SK-N-SH treated with all-trans-retinoic acid at 6 μM for 48 hours (cell line): ENCODE measurements around the gene PCYT1B.

Source experiments
- ESRRG ChIP-seq: fragments of 250-450 bp; sonication (Bioruptor Pico); IDR thresholded peaks from 2 replicates; pipeline ENCODE4 v1.6.1; 2021; ENCODE audit warnings: mild to moderate bottlenecking
- ZFP3 ChIP-seq: fragments of 250-450 bp; sonication (Bioruptor Pico); IDR thresholded peaks from 2 replicates; pipeline ENCODE4 v1.5.0; 2020; ENCODE audit warnings: mild to moderate bottlenecking, moderate library complexity
- TF ChIP-seq, protein P1 (sequence below): fragments of 250-450 bp; sonication (Bioruptor Pico); IDR thresholded peaks from 2 replicates; pipeline ENCODE4 v1.8.0; 2020; ENCODE audit warnings: mild to moderate bottlenecking, moderate library complexity, borderline replicate concordance

DNA sequence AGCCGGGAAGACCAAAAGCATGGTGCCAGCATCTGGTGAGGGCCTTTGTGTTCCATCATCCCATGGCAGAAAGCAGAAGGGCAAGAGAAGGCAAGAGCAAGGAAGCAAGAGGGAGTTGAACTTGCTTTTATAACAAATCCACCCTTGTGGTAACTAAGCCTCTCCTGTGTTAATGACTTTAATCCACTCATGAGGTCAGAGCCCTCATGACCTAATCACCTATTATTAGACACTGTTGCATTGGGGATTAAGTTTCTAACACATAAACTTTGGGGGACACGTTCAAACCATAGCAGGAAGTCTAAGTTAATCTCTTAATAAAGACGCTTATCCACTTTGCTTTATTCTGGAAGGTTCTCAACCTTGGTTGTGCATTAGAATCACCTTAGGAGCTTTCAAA, 12.5 kb upstream of the PCYT1B start:
- TF ChIP-seq, protein P1, sequence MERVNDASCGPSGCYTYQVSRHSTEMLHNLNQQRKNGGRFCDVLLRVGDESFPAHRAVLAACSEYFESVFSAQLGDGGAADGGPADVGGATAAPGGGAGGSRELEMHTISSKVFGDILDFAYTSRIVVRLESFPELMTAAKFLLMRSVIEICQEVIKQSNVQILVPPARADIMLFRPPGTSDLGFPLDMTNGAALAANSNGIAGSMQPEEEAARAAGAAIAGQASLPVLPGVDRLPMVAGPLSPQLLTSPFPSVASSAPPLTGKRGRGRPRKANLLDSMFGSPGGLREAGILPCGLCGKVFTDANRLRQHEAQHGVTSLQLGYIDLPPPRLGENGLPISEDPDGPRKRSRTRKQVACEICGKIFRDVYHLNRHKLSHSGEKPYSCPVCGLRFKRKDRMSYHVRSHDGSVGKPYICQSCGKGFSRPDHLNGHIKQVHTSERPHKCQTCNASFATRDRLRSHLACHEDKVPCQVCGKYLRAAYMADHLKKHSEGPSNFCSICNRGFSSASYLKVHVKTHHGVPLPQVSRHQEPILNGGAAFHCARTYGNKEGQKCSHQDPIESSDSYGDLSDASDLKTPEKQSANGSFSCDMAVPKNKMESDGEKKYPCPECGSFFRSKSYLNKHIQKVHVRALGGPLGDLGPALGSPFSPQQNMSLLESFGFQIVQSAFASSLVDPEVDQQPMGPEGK (CRISPR knock-in tag): no peak
- TF ChIP-seq ESRRG (CRISPR knock-in tag) (no peak), ZFP3 (CRISPR knock-in tag) (no peak)
